K562 (cell line): ENCODE data around the gene PSD4. TPM values are rescaled to one million over a fixed set of nuclear protein-coding genes. Genes with fewer than 3 reads are reported as not detected.

Source experiments
- ATAC-seq: fragments of 200-7000 bp; cut with Tn5 transposase; 3 replicates; pipeline ENCODE4 v1.9.1; 2020; ENCODE audit warnings: moderate library complexity
- BruUV-seq: library from RNA; stranded (reverse); fragments of 400-500 nt; replicated peaks from 2 replicates; lab custom pipeline; 2021; lab: Mats Ljungman, UMichigan
- CTCF ChIA-PET: fragments of 300-600 bp; formaldehyde crosslinking; extraction: SDS; loops from one replicate; lab custom pipeline; 2021; ENCODE audit warnings: low intra/inter-chr PET ratio; lab: Yijun Ruan, JAX
- POLR2A ChIA-PET: fragments of 300-600, 350-650 bp; sonication (Branson Sonifier 250); formaldehyde crosslinking; extraction: SDS; loops from one replicate; lab custom pipeline; 2021; ENCODE audit warnings: antibody characterized with exemption, inconsistent platforms; lab: Yijun Ruan, JAX
- DNase-seq, 4 experiments: peaks; one replicate each; pipeline versions ENCODE4 v3.0.0 to v3.0.0-alpha.2; 2011 to 2018; ENCODE audit warnings: low spot score in 3 of 4, mixed read lengths in 3 of 4; ENCODE audit errors: extremely low read depth in 1 of 4
- FAIRE-seq: peaks from 2 replicates; lab custom pipeline; 2011; peaks lifted over from hg19 to GRCh38; lab: Jason Lieb, UNC
- H2AFZ ChIP-seq: 2 replicates; pipeline ENCODE4 v1.6.0; 2011; ENCODE audit warnings: low read depth, low read length, control low read depth, inconsistent platforms
- H3K27ac ChIP-seq: fragments of 200-600 bp; 3 replicates; pipeline ENCODE4 v1.8.0; 2011; ENCODE audit warnings: low read depth, mild to moderate bottlenecking, control low read depth, inconsistent platforms, low read length, moderate library complexity, mixed read lengths; ENCODE audit errors: extremely low read depth
- H3K27me3 ChIP-seq, 2 experiments: fragments of 300-600 bp in 1 of 2; 2 replicates in 1 of 2; 3 replicates in 1 of 2; pipeline versions ENCODE4 v1.6.0 to v1.8.0; 2011; ENCODE audit warnings: inconsistent platforms in 2 of 2, low read length in 2 of 2, mild to moderate bottlenecking in 1 of 2, mixed read lengths in 1 of 2, moderate library complexity in 1 of 2; ENCODE audit not compliant: control insufficient read depth in 2 of 2, insufficient read depth in 2 of 2
- H3K36me3 ChIP-seq: fragments of 300-600 bp; 3 replicates; pipeline ENCODE4 v1.8.0; 2011; ENCODE audit warnings: mild to moderate bottlenecking, low read length, inconsistent platforms; ENCODE audit not compliant: control insufficient read depth, insufficient read depth
- H3K4me1 ChIP-seq, 2 experiments: fragments of 200-600 bp in 1 of 2; replicated peaks in 1 of 2; 2 replicates in 1 of 2; 3 replicates in 1 of 2; pipeline versions ENCODE4 v1.5.1 to v1.8.0; 2011; ENCODE audit warnings: inconsistent platforms in 2 of 2, low read length in 2 of 2, mild to moderate bottlenecking in 1 of 2, mixed read lengths in 1 of 2, moderate library complexity in 1 of 2; ENCODE audit not compliant: control insufficient read depth in 2 of 2, insufficient read depth in 2 of 2
- H3K4me2 ChIP-seq: 2 replicates; pipeline ENCODE4 v1.6.1; 2011; ENCODE audit warnings: low read length, control low read depth, inconsistent platforms, mixed read lengths; ENCODE audit not compliant: insufficient read depth
- H3K4me3 ChIP-seq: fragments of 200-600 bp; sonication (generic), shearing (Covaris generic); 2 replicates; pipeline ENCODE4 v1.5.1; 2016; ENCODE audit warnings: control low read depth, inconsistent platforms
- H3K79me2 ChIP-seq: fragments of 200-600 bp; 3 replicates; pipeline ENCODE4 v1.8.0; 2011; ENCODE audit warnings: low read length, inconsistent platforms; ENCODE audit not compliant: control insufficient read depth, insufficient read depth
- H3K9ac ChIP-seq, 2 experiments: 2 replicates each; pipeline versions ENCODE4 v1.6.0 to v1.6.1; 2011; ENCODE audit warnings: low read depth in 2 of 2, low read length in 2 of 2, control low read depth in 1 of 2, inconsistent platforms in 1 of 2, mild to moderate bottlenecking in 1 of 2, mixed read lengths in 1 of 2; ENCODE audit not compliant: insufficient read depth in 1 of 2
- H3K9me1 ChIP-seq: one replicate; pipeline ENCODE4 v1.6.0; 2011; ENCODE audit warnings: inconsistent platforms, mild to moderate bottlenecking, low read length, moderate library complexity; ENCODE audit not compliant: control insufficient read depth, insufficient read depth
- H3K9me3 ChIP-seq: replicated peaks from 2 replicates; pipeline ENCODE4 v1.5.1; 2011; ENCODE audit warnings: low read depth, low read length, inconsistent platforms; ENCODE audit not compliant: control insufficient read depth, insufficient read depth
- H4K20me1 ChIP-seq: replicated peaks from 2 replicates; pipeline ENCODE4 v1.6.1; 2011; ENCODE audit warnings: low read length, inconsistent platforms, mixed read lengths; ENCODE audit not compliant: control insufficient read depth, insufficient read depth
- E2F3 ChIP-seq: fragments of 250-450 bp; sonication (Bioruptor Pico); IDR thresholded peaks from 2 replicates; pipeline ENCODE4 v1.4.0; 2020; ENCODE audit warnings: mild to moderate bottlenecking
- MECOM ChIP-seq: fragments of 250-450 bp; sonication (Bioruptor Pico); IDR thresholded peaks from 2 replicates; pipeline ENCODE4 v1.8.0; 2022; ENCODE audit warnings: inconsistent platforms
- ZNF75A ChIP-seq: fragments of 450-650 bp; formaldehyde crosslinking; IDR thresholded peaks from 2 replicates; pipeline ENCODE4 v1.4.0; 2020; ENCODE audit warnings: mild to moderate bottlenecking
- ZSCAN32 ChIP-seq: fragments of 450-650 bp; formaldehyde crosslinking; IDR thresholded peaks from 2 replicates; pipeline ENCODE4 v1.4.0; 2020; ENCODE audit warnings: mild to moderate bottlenecking, moderate library complexity
- WGBS: fragments of 100-300 bp; shearing (Covaris generic); methylation state at CpG from one replicate; pipeline ENCODE4 v1.1.6; 2016; ENCODE audit warnings: low coverage, mixed read lengths; ENCODE audit not compliant: insufficient coverage; ENCODE audit errors: missing lambda C conversion rate; 5-methylcytosine and 5-hydroxymethylcytosine counted together
- in situ Hi-C: fragments of 300-500 bp; cut with MboI; formaldehyde crosslinking; loops from 4 replicates; pipeline ENCODE4 v1.15.0; 2018; ENCODE audit warnings: inconsistent platforms, mixed read lengths
- intact Hi-C: fragments of 100-400 bp; cut with micrococcal nuclease; formaldehyde crosslinking; loops from 2 replicates; pipeline ENCODE4 v1.14.2; 2022
- polyA plus RNA-seq, 8 experiments: library from polyadenylated mRNA; depleted of rRNA in 4 of 8; stranded (reverse) in 5 of 8; unstranded in 3 of 8; fragments of >200 nt; fragmentation: Nextera tagmentation in 2 of 8; fragmentation: Illumina TruSeq in 1 of 8; extraction: Ambion mirVana in 2 of 8; extraction: Trizol in 1 of 8; gene quantifications; 2 replicates each; pipeline versions ENCODE4 v1.2.1 to v1.2.3, GENCODE V29; 2011 to 2014; ENCODE audit warnings: inconsistent platforms in 1 of 8, missing spikeins in 1 of 8
- total RNA-seq, 7 experiments: library from RNA; depleted of rRNA in 6 of 7; stranded (reverse); fragments of >200 nt in 6 of 7; fragmentation: Illumina TruSeq in 2 of 7; extraction: Trizol in 2 of 7; gene quantifications; 2 replicates each; pipeline versions ENCODE4 v1.2.1 to v1.2.3, GENCODE V29; 2011 to 2021; ENCODE audit warnings: low replicate concordance in 1 of 7
- TF ChIP-seq, protein P1 (sequence below): sonication (generic); formaldehyde crosslinking; IDR thresholded peaks from 2 replicates; pipeline ENCODE4 v1.8.0; 2022; ENCODE audit warnings: mild to moderate bottlenecking, missing genetic modification reagents

PSD4 gene
- total and polyA plus RNA-seq, 9 of the 15 experiments (the other 6 are each of a cell fraction or from before 2014, with no cell fraction given) = 0.46 to 54.0 (median 20.8) TPM

DNA sequence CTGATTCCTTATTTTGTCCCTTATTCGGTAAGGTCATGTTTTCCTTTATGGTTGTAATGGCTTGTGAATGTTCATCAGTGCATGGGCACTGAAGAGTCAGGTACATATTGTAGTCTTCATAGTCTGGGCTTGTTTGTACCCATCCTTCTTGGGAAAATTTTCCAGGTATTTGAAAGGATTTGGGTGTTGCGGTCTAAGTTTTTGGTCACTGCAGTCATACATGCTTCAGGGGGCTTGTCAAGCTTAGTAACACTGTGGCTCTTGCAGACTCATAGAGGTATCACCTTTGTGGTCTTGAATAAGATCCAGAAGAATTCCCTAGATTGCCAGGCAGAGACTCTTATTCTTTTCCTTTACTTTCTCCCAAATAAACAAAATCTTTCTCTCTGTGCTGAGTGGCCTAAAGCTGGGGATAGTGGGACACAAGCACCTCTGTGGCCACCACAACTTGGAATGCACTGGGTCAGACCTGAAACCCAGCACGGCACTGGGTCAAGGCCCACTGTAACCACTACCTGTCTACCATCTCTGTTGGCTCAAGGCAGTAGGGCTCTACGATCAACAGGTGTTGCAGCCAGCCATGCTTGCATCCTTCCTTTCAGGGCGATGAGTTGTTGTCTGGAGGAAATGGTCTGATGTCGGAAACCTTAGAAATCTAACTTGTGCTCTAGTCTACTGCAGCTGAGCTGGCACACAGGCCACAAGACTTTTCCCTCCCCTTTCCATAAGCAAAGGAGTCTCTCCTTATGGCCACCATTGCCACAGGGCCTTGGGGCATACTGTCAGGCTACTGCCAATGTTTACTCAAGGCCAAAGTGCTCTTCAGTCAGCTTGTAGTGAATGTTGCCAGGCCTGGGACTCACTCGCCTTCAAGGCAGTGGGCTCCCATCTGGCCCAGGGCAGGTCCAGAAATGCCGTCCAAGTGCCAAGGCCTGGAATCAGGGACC, 24.9 kb upstream of the PSD4 start:
- intact Hi-C loops = no loop called here
- WGBS = 7% methylated on average over 8 of the region's 8 CpGs
- TF ChIP-seq, protein P1, sequence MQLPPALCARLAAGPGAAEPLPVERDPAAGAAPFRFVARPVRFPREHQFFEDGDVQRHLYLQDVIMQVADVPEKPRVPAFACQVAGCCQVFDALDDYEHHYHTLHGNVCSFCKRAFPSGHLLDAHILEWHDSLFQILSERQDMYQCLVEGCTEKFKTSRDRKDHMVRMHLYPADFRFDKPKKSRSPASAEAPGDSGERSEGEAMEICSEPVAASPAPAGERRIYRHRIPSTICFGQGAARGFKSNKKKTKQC (CRISPR knock-in tag) = no peak
- TF ChIP-seq ZNF75A = no peak
- TF ChIP-seq E2F3 = no peak
- no peak for TF ChIP-seq MECOM (CRISPR knock-in tag)
- no peak for TF ChIP-seq ZSCAN32 (CRISPR knock-in tag)
- H3K79me2 ChIP-seq = no peaks in the 10 kb centered on the region
- H2AFZ ChIP-seq = no peak overlapping the region
- ATAC-seq = no peak
- peaks cover 0 to 19% of the 10 kb centered on the region in 2 experiments; a peak in 4 of 5 replicates for H3K27me3 ChIP-seq
- no peaks in the 10 kb centered on the region for H3K9me3 ChIP-seq
- H3K9ac ChIP-seq = no peak overlapping the region
- H3K4me3 ChIP-seq = no peak overlapping the region
- POLR2A ChIA-PET = no interaction called here
- no peak overlapping the region for H3K4me2 ChIP-seq
- no peaks in the 10 kb centered on the region for H3K9me1 ChIP-seq
- in situ Hi-C loops = no loop called here
- H3K36me3 ChIP-seq = no peaks in the 10 kb centered on the region
- no peak for FAIRE-seq
- no peaks in the 10 kb centered on the region for H4K20me1 ChIP-seq
- no TSS peak for BruUV-seq
- H3K27ac ChIP-seq = no peak overlapping the region
- CTCF ChIA-PET = interaction anchor here (0.6 kb wide), 1 partner anchor 301 kb away, joined by 4 read pairs; no protein-coding TSS in a partner anchor
- no peak for DNase-seq
- H3K4me1 ChIP-seq = no peaks in the 10 kb centered on the region
